Sigmoid colon (tissue), 4 donors: ENCODE data around the gene DBI.

Experiments
- EP300 ChIP-seq, 4 donors: sonication (generic); formaldehyde crosslinking; IDR thresholded peaks; one replicate each; pipeline ENCODE4 v1.6.1; 2017; ENCODE audit warnings: antibody characterized with exemption in 4 of 4
- POLR2A ChIP-seq, 2 donors: fragments of 450-650 bp; IDR thresholded peaks; one replicate each; pipeline ENCODE4 v1.6.1; 2016; ENCODE audit warnings: antibody characterized with exemption in 2 of 2, mild to moderate bottlenecking in 2 of 2, moderate library complexity in 2 of 2
- TF ChIP-seq, protein P1 (sequence below), 4 experiments: fragments of 450-650 bp in 3 of 4; fragments of 200-600 bp in 1 of 4; IDR thresholded peaks; one replicate each; pipeline ENCODE4 v1.5.1; 2016 to 2019; ENCODE audit warnings: antibody characterized with exemption in 4 of 4, mild to moderate bottlenecking in 3 of 4, moderate library complexity in 2 of 4

DNA sequence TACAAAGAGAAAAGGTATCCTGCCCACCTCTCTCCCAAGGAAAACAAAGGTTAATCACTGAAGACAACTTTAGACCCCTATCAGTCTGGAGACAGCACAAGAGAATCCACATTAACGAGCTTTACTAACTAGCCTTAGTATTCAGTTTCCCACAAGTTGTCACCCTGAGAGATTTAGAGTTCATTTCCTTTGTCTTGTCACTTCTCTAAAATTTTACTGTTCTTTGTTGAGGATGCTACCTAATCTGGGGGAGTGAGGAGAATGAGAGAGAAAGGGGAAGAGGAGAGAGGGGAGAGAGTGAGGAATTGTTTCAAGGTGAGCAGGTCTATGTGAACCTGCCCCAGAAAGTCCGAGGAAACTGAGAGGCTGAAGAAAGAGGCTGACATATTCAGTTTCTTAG is 28.5 kb upstream of the DBI start:
- TF ChIP-seq EP300 (IDR thresholded peaks at IDR 0.05) = no peak
- TF ChIP-seq, protein P1, sequence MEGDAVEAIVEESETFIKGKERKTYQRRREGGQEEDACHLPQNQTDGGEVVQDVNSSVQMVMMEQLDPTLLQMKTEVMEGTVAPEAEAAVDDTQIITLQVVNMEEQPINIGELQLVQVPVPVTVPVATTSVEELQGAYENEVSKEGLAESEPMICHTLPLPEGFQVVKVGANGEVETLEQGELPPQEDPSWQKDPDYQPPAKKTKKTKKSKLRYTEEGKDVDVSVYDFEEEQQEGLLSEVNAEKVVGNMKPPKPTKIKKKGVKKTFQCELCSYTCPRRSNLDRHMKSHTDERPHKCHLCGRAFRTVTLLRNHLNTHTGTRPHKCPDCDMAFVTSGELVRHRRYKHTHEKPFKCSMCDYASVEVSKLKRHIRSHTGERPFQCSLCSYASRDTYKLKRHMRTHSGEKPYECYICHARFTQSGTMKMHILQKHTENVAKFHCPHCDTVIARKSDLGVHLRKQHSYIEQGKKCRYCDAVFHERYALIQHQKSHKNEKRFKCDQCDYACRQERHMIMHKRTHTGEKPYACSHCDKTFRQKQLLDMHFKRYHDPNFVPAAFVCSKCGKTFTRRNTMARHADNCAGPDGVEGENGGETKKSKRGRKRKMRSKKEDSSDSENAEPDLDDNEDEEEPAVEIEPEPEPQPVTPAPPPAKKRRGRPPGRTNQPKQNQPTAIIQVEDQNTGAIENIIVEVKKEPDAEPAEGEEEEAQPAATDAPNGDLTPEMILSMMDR (IDR thresholded peaks at IDR 0.05) = no peak
- no peak for TF ChIP-seq POLR2A (IDR thresholded peaks at IDR 0.05)
